ENCODE data around the gene VAC14. TPM values are rescaled to one million over a fixed set of nuclear protein-coding genes. Genes with fewer than 3 reads are reported as not detected.

VAC14 gene
- total RNA-seq, 1 donor from 2014 or later = 38.4 TPM

DNA sequence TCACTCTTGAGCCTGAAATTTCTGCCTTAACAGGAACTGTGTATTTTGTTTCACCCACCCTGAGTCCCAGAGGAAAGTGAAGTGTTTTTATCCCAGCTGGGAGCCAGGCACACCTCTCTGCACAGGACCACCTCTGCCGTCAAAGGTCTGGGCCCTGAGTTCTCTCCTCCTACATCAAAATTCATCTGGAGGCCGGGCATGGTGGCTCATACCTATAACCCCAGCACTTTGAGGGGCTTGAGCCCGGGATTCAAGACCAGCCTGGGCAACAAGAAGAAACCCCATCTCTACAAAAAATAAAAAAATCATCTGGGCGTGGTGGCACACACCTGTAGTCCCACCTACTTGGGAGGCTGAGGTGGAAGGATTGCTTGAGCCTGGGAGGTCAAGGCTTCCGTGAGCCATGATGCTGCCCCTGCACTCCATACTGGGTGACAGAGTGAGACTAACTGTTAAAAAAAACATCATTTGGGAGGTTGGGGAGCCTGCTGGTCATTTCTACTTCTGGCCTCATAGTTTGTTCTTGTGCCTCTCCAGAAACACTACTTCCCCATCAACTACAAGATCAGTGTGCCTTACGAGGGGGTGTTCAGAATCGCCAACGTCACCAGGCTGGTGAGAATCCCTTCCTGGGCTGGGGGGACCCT is 144.8 kb downstream of the VAC14 start:
- Mint-ChIP-seq H3K27me3 (peaks cover 4% of the 10 kb centered on the region), H3K4me3 (ENCODE audit: low read depth) (no peak overlapping the region), H3K27ac (no peak overlapping the region), H3K9me3 (ENCODE audit: low read depth) (no peaks in the 10 kb centered on the region), H3K4me1 (ENCODE audit: low read depth) (peaks cover 3% of the 10 kb centered on the region), H3K36me3 (ENCODE audit: insufficient read depth) (no peaks in the 10 kb centered on the region)
- no peak for DNase-seq (ENCODE audit: low spot score, unreplicated experiment)
- TF ChIP-seq, protein P1, sequence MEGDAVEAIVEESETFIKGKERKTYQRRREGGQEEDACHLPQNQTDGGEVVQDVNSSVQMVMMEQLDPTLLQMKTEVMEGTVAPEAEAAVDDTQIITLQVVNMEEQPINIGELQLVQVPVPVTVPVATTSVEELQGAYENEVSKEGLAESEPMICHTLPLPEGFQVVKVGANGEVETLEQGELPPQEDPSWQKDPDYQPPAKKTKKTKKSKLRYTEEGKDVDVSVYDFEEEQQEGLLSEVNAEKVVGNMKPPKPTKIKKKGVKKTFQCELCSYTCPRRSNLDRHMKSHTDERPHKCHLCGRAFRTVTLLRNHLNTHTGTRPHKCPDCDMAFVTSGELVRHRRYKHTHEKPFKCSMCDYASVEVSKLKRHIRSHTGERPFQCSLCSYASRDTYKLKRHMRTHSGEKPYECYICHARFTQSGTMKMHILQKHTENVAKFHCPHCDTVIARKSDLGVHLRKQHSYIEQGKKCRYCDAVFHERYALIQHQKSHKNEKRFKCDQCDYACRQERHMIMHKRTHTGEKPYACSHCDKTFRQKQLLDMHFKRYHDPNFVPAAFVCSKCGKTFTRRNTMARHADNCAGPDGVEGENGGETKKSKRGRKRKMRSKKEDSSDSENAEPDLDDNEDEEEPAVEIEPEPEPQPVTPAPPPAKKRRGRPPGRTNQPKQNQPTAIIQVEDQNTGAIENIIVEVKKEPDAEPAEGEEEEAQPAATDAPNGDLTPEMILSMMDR (IDR thresholded peaks at IDR 0.05; ENCODE audit: unreplicated experiment) = no peak

- H3K27ac Mint-ChIP-seq = no peak overlapping the region
- no peak overlapping the region for H3K4me3 Mint-ChIP-seq (ENCODE audit: low read depth)
- H3K9me3 Mint-ChIP-seq (ENCODE audit: low read depth) = no peaks in the 10 kb centered on the region
- peaks cover 4% of the 10 kb centered on the region for H3K27me3 Mint-ChIP-seq
- peaks cover 3% of the 10 kb centered on the region for H3K4me1 Mint-ChIP-seq (ENCODE audit: low read depth)
- no peaks in the 10 kb centered on the region for H3K36me3 Mint-ChIP-seq (ENCODE audit: insufficient read depth)
- peak; percentile 74 for DNase-seq (ENCODE audit: low spot score, unreplicated experiment)
- TF ChIP-seq, protein P1 (IDR thresholded peaks at IDR 0.05; ENCODE audit: unreplicated experiment) = peak; percentile 91
These were observed 146.9 kb downstream of the VAC14 start for GRCh38 chr16:70653809-70654771.

- no peak overlapping the region for H3K4me3 Mint-ChIP-seq (ENCODE audit: low read depth)
- H3K9me3 Mint-ChIP-seq (ENCODE audit: low read depth) = no peaks in the 10 kb centered on the region
- no peak overlapping the region for H3K27ac Mint-ChIP-seq
- DNase-seq (ENCODE audit: low spot score, unreplicated experiment) = no peak
- H3K4me1 Mint-ChIP-seq (ENCODE audit: low read depth) = peaks cover 3% of the 10 kb centered on the region
- H3K36me3 Mint-ChIP-seq (ENCODE audit: insufficient read depth) = no peaks in the 10 kb centered on the region
- TF ChIP-seq, protein P1 (IDR thresholded peaks at IDR 0.05; ENCODE audit: unreplicated experiment) = no peak
- H3K27me3 Mint-ChIP-seq = peaks cover 4% of the 10 kb centered on the region
These were observed 147.6 kb downstream of the VAC14 start for GRCh38 chr16:70653406-70653805.

- Mint-ChIP-seq H3K4me1 (ENCODE audit: low read depth) (peaks cover 3% of the 10 kb centered on the region), H3K9me3 (ENCODE audit: low read depth) (no peaks in the 10 kb centered on the region), H3K4me3 (ENCODE audit: low read depth) (no peak overlapping the region), H3K36me3 (ENCODE audit: insufficient read depth) (no peaks in the 10 kb centered on the region), H3K27me3 (peaks cover 4% of the 10 kb centered on the region), H3K27ac (no peak overlapping the region)
- TF ChIP-seq, protein P1 (IDR thresholded peaks at IDR 0.05; ENCODE audit: unreplicated experiment) = no peak
- DNase-seq (ENCODE audit: low spot score, unreplicated experiment) = no peak
These were observed 148.6 kb downstream of the VAC14 start for GRCh38 chr16:70652322-70652721.

DNA sequence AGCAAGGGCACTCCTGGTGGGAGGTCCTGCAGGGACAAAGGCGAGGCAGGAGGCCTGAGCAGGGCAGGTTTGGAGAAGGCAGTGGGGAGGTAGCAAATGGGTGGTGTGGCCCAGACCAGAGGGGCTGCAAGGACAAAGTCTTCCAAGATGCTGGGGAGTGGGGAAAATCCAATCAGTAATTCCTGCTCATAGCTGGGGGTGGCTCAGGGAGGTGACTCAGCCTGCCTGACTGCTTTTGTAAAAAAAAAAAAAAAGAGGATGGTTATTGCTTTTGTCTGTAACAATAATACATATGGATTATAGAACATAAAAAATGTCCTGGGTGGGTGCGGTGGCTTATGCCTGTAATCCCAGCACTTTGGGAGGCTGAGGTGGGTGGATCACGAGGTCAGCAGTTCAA is 149.4 kb downstream of the VAC14 start:
- no peak overlapping the region for H3K27ac Mint-ChIP-seq
- no peaks in the 10 kb centered on the region for H3K9me3 Mint-ChIP-seq (ENCODE audit: low read depth)

More for the DNA sequence above, 149.4 kb downstream of the VAC14 start:
- TF ChIP-seq, protein P1 (IDR thresholded peaks at IDR 0.05; ENCODE audit: unreplicated experiment) = no peak
- Mint-ChIP-seq H3K27me3 (peaks cover 4% of the 10 kb centered on the region), H3K36me3 (ENCODE audit: insufficient read depth) (no peaks in the 10 kb centered on the region), H3K4me3 (ENCODE audit: low read depth) (no peak overlapping the region), H3K4me1 (ENCODE audit: low read depth) (peaks cover 1% of the 10 kb centered on the region)
- no peak for DNase-seq (ENCODE audit: low spot score, unreplicated experiment)
